Pancreas (tissue), 10 donors: ENCODE results near the gene TRMT10C. TPM values are rescaled to one million over a fixed set of nuclear protein-coding genes. Genes with fewer than 3 reads are reported as not detected.
A peak's percentile ranks its signal among the peaks of the same experiment; 100 is the strongest.

Experiments
- ATAC-seq, 4 donors: fragments of 200-7000 bp; cut with Tn5 transposase; one replicate each; pipeline versions ENCODE4 v1.8.0 to v1.9.1; 2020; ENCODE audit warnings: mild to moderate bottlenecking in 4 of 4, moderate library complexity in 4 of 4
- DNase-seq, 6 donors: peaks; one replicate each; pipeline ENCODE4 v3.0.0-alpha.2; 2020
- FAIRE-seq: peaks from 2 replicates; lab custom pipeline; 2012; peaks lifted over from hg19 to GRCh38; lab: Jason Lieb, UNC
- H3K27ac ChIP-seq, 4 donors: fragments of 200-600 bp; sonication (generic); 1 replicate in 3 of 4; 2 replicates in 1 of 4; pipeline versions ENCODE4 v1.5.0 to v1.8.0; 2020
- H3K27me3 ChIP-seq, 4 donors: fragments of 200-600 bp; one replicate each; pipeline ENCODE4 v1.8.0; 2021
- H3K36me3 ChIP-seq, 3 donors: fragments of 200-600 bp; sonication (generic) in 1 of 3; one replicate each; pipeline versions ENCODE4 v1.5.0 to v1.8.0; 2020 to 2021
- H3K4me1 ChIP-seq, 3 donors: fragments of 200-600 bp; one replicate each; pipeline ENCODE4 v1.8.0; 2021
- H3K4me3 ChIP-seq, 4 donors: fragments of 200-600 bp; sonication (generic) in 2 of 4; one replicate each; pipeline versions ENCODE4 v1.5.0 to v1.8.0; 2020 to 2021
- H3K9me3 ChIP-seq, 4 donors: fragments of 200-600 bp; one replicate each; pipeline ENCODE4 v1.8.0; 2021
- CTCF ChIP-seq, 4 donors: fragments of 200-600 bp; sonication (generic) in 3 of 4; IDR thresholded peaks; one replicate each; pipeline versions ENCODE4 v1.5.0 to v1.8.0; 2021; ENCODE audit warnings: antibody characterized with exemption in 4 of 4
- WGBS, 2 donors: extraction: QIAGEN DNeasy Blood & Tissue Kit; methylation state at CpG; one replicate each; pipeline ENCODE4 v1.1.7; 2013; 5-methylcytosine and 5-hydroxymethylcytosine counted together
- intact Hi-C, 3 donors: fragments of 100-400 bp; cut with DNase I; formaldehyde crosslinking; loops; one replicate each; pipeline versions ENCODE4 v1.11.1 to v1.14.2; 2022
- polyA plus RNA-seq, 2 donors: library from polyadenylated mRNA; stranded (reverse); fragments of 200-250 nt; gene quantifications; one replicate each; pipeline ENCODE4 v1.2.3, GENCODE V29; 2013
- total RNA-seq, 6 donors: library from RNA; stranded (reverse); fragmentation: NEBNext Ultra II Directional in 4 of 6; extraction: Animal tissue kit (Norgen Biotek cat#: 25700) in 4 of 6; gene quantifications; one replicate each; pipeline versions ENCODE4 v1.2.1 to v1.2.4, GENCODE V29; 2021 to 2023
- donor health status: healthy with polysubstance abuse.
- donor health status: DM: no; HTN: no; CAD: no; lungs with moderate emphysema.
- donor health status: DM: no; HTN: no; CAD: no.
- donor health status: control.
- donor health status: control.
- donor health status: Bipolar disorder and iron deficiency.
- donor health status: DM: yes; HTN: yes; CAD: no.
- donor health status: DM: no; HTN: no; CAD: no.
- donor health status: DM: no; HTN: no; CAD: no.
- donor health status: DM: yes; HTN: yes; CAD: no.

The TRMT10C gene
- total and polyA plus RNA-seq, 8 donors = 3.7 to 8.4 (median 6.8) TPM

DNA sequence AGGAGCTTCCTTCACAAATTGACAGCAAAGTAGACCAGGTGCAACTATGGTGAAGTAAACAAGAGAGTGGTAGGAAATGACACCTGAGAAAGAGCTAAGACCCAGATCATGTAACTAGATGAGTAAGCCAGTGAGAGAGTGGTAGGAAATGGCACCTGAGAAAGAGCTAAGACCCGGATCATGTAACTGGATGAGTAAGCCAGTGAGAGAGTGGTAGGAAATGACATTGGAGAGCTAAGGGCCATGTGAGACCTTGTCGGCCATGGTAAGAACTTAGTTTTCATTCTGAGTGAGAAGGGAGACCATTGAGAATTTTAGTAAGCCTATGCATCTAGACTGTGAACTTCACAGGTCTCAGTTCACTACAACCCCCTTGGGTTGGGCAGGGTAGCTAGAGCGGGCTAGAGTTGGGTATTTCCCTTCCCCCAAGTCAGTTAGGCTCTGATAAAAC is 43.2 kb upstream of the TRMT10C start:
- 55 to 71% methylated on average over 3 of the region's 3 CpGs for WGBS, 2 donors
- intact Hi-C loops = no loop called here

DNA sequence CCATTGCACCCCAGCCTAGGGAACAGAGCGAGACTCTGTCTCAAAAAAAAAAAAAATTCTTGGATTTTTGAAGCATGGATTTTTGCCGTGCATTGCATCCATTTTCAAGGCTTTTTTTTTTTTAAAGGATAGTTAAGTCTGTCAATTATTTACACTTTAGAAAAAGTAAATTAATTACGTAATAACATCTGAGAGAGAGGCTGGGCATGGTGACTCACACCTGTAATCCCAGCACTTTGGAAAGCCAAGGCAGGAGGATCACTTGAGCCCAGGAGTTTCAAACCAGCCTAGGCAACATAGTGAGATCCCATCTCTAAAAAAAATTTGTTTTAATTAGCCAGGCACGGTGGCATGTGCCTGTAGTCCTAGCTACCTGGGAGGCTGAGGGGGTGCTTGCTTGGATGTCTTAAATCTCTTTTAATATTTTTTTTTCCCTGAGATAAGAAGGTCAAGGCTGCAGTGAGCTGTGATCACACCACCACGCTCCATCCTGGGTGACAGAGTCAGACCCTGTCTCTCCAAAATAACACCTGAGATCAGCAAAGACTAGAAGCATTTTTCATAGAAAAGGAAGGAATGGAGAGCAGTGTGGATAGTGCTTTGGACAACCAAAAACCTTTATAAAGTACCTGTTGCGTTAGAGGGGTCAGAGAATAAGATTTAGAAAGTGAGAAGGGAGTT is 41.8 kb upstream of the TRMT10C start:
- no peaks in the 10 kb centered on the region for H3K9me3 ChIP-seq
- FAIRE-seq (no peak), ATAC-seq (peak; percentile 68 to 81 (median 76)), DNase-seq (peak in 2 of 6 donors; percentile 19 to 46)
- 37 to 42% methylated on average over 6 of the region's 6 CpGs for WGBS, 2 donors
- no peaks in the 10 kb centered on the region for H3K36me3 ChIP-seq
- peaks cover 0 to 5% (median 0%) of the 10 kb centered on the region in 3 donors for H3K4me1 ChIP-seq
- H3K27me3 ChIP-seq = peaks cover 0 to 7% (median 0%) of the 10 kb centered on the region in 4 donors
- TF ChIP-seq CTCF (IDR thresholded peaks at IDR 0.05) = no peak
- H3K27ac ChIP-seq = no peak overlapping the region
- H3K4me3 ChIP-seq = no peak overlapping the region
- intact Hi-C loops = no loop called here

More for the DNA sequence above, 43.2 kb upstream of the TRMT10C start:
- H3K27ac ChIP-seq = no peak overlapping the region
- H3K4me3 ChIP-seq = no peak overlapping the region
- ATAC-seq = peak in 1 of 4 donors; percentile 9
- H3K4me1 ChIP-seq = peaks cover 0 to 8% (median 0%) of the 10 kb centered on the region in 3 donors
- H3K27me3 ChIP-seq = peaks cover 0 to 7% (median 0%) of the 10 kb centered on the region in 4 donors
- H3K9me3 ChIP-seq = no peaks in the 10 kb centered on the region
- no peak for DNase-seq
- H3K36me3 ChIP-seq = no peaks in the 10 kb centered on the region
- no peak for FAIRE-seq
- TF ChIP-seq CTCF (IDR thresholded peaks at IDR 0.05) = no peak

DNA sequence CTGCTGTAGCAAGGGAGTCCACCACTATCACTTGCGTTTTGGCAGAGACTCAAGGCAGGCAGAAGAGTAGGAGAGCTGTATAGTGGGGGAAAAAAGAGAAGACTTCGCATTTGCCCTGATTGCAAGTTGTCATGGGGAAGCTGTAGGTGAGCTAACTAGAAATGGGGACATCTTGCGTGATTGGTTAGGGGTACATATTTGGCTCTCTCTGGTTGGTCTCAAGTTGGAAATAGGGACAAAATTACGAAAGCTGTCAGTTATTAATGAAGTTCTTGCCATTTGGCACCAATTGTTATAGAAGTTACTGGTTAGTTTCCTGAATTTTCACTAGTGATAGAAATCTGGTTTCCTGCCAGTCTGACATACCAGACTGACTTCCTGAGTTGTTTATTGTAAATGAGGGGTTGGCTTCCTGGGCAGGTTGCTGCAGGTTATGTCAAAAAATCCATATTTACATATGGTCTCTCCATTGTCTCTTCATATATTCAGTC is 40.4 kb upstream of the TRMT10C start:
- 48 to 50% methylated on average over 4 of the region's 4 CpGs for WGBS, 2 donors
- no peak for TF ChIP-seq CTCF (IDR thresholded peaks at IDR 0.05)
- Histone ChIP-seq H3K27ac (peak overlapping the region in 1 of 4 donors; percentile 39), H3K9me3 (no peaks in the 10 kb centered on the region), H3K36me3 (no peaks in the 10 kb centered on the region), H3K27me3 (peaks cover 0 to 7% (median 0%) of the 10 kb centered on the region in 4 donors), H3K4me3 (no peak overlapping the region), H3K4me1 (peaks cover 0 to 5% (median 0%) of the 10 kb centered on the region in 3 donors)
- ATAC-seq (peak in 1 of 4 donors; percentile 34), DNase-seq (no peak), FAIRE-seq (no peak)
- intact Hi-C loops = no loop called here

- Histone ChIP-seq H3K36me3 (no peaks in the 10 kb centered on the region), H3K4me1 (no peaks in the 10 kb centered on the region), H3K9me3 (no peaks in the 10 kb centered on the region), H3K27me3 (no peaks in the 10 kb centered on the region), H3K27ac (no peak overlapping the region), H3K4me3 (no peak overlapping the region)
- ATAC-seq (no peak), DNase-seq (no peak), FAIRE-seq (no peak)
- intact Hi-C loops = no loop called here
- TF ChIP-seq CTCF (IDR thresholded peaks at IDR 0.05) = no peak
- 69 to 83% methylated on average over 4 of the region's 4 CpGs for WGBS, 2 donors
Measured at GRCh38 chr3:101527441-101527840, 34.2 kb upstream of the TRMT10C start.

DNA sequence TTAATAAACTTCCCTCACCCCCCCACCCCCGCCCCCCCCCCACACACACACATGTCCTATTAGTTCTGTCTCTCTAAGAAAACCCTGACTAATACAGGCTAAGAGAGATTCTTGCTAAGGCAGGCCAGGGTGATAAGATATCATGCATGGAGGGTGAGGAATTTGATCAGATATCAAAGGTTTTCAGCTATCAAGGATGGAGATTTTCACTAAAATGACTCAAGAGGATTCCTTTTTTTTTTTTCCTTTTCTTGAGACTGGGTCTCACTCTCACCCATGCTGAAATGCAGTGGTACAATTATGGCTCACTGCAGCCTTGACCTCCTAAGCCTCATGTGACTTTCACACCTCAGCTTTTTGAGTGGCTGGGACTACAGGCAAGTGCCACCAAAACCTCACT is 33.8 kb upstream of the TRMT10C start:
- 11 to 17% methylated on average over 1 of the region's 1 CpG for WGBS, 2 donors
- H3K4me1 ChIP-seq = no peaks in the 10 kb centered on the region
- FAIRE-seq = no peak
- no peak for ATAC-seq
- H3K27me3 ChIP-seq = no peaks in the 10 kb centered on the region
- H3K9me3 ChIP-seq = no peaks in the 10 kb centered on the region
- no peak for TF ChIP-seq CTCF (IDR thresholded peaks at IDR 0.05)
- no peak for DNase-seq
- intact Hi-C loops = no loop called here
- H3K36me3 ChIP-seq = no peaks in the 10 kb centered on the region
- no peak overlapping the region for H3K27ac ChIP-seq
- no peak overlapping the region for H3K4me3 ChIP-seq
